Measurements from ENCODE around the gene BTG2.
A peak's percentile ranks its signal among the peaks of the same experiment; 100 is the strongest.

GRCh38 chr1:203338335-203339036 is 33.2 kb downstream of the BTG2 start:
- TF ChIP-seq, protein P1, sequence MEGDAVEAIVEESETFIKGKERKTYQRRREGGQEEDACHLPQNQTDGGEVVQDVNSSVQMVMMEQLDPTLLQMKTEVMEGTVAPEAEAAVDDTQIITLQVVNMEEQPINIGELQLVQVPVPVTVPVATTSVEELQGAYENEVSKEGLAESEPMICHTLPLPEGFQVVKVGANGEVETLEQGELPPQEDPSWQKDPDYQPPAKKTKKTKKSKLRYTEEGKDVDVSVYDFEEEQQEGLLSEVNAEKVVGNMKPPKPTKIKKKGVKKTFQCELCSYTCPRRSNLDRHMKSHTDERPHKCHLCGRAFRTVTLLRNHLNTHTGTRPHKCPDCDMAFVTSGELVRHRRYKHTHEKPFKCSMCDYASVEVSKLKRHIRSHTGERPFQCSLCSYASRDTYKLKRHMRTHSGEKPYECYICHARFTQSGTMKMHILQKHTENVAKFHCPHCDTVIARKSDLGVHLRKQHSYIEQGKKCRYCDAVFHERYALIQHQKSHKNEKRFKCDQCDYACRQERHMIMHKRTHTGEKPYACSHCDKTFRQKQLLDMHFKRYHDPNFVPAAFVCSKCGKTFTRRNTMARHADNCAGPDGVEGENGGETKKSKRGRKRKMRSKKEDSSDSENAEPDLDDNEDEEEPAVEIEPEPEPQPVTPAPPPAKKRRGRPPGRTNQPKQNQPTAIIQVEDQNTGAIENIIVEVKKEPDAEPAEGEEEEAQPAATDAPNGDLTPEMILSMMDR (IDR thresholded peaks at IDR 0.05) = peak in 1 of 3 donors; percentile 64
- TF ChIP-seq POLR2A (IDR thresholded peaks at IDR 0.05) = no peak
